ENCODE results near the gene NIPAL3. TPM values are rescaled to one million over a fixed set of nuclear protein-coding genes. Genes with fewer than 3 reads are reported as not detected.

Gene NIPAL3
- total RNA-seq, 2 donors from 2014 or later: 54.1 to 68.7 TPM

DNA sequence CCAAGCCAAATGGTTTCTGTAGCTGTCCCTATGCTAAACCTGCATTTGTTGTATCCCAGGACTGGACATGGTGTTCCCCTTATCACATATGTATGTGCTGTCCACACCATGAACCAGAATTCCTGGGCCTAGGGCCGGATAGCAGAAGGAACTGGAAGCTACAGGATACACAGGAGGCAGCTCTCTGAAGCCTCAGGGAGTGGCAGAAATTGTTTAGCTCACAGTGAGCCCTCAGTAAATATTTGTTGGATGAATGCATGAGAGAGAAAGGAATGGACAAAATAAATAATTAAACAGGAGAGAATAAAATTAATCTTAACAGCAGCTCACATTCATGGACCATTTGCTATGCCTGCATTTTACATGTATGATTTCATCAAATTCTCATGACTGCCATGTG, 2.1 kb downstream of the NIPAL3 start:
- Mint-ChIP-seq H3K4me3 (peak overlapping the region; percentile 97 to 99), H3K9me3 (no peaks in the 10 kb centered on the region), H3K27me3 (ENCODE audit: low read depth) (no peaks in the 10 kb centered on the region), H3K27ac (peak overlapping the region; percentile 27), H3K36me3 (ENCODE audit: insufficient read depth in 2 of 2) (peaks cover 2 to 31% of the 10 kb centered on the region in 2 donors), H3K4me1 (ENCODE audit: low read depth) (peaks cover 89% of the 10 kb centered on the region)
- DNase-seq (no peak), ATAC-seq (replicated peaks in 1 of 2) (no peak)

DNA sequence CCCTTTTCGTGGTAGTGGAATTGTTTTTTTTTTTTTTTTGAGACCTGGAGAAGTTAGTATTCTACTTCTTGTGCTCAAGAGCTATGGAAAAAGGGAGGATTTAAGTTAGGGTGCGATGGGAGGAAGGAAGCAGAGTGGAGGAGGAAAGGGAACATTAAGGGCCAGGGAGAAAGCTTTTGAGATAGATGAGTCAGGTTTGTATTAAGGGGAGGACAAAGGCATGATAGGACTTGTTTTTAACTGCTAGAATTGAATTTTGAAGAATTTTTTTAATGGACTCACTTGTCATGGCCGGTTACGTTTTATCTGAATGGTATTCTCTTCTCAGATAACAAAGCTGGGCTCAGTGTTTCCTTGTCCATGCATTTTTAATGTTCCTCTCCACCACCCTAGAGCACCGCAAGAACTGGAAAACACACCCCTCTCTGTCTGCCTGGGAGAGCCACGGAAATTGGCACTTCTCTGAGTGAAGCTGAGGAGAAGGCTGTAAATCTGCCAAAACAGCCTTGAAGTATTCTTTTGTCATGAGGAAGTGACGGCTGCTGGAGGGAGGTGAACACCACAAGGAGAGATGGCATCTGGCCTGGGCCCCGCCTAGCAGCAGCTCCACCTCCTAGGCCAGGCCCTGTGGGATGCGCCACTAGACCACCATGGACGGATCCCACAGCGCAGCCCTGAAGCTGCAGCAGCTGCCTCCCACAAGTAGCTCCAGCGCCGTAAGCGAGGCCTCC, 3.5 kb downstream of the NIPAL3 start:
- no peak for DNase-seq
- Mint-ChIP-seq H3K4me1 (ENCODE audit: low read depth) (peaks cover 88% of the 10 kb centered on the region), H3K27ac (peak overlapping the region; percentile 73)

DNA sequence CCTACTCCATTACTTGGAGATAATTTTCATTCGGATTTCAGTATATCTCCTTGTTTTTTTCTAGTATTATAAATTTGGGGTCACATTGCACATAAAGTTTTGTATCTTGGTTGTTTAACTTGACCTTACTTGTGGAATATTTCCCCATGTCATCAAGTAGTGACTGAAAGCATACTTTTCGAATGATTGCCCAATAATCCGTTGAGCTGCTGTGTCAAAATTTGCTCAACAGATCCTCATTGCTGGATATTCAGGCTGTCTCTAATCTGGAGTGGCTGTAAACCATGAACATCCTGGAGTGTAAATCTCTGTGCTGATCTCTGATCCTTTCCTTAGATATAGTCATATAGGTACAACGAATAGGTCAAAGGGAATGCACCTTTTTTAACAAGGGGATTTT, 4.9 kb downstream of the NIPAL3 start:
- Mint-ChIP-seq H3K27me3 (ENCODE audit: low read depth) (no peaks in the 10 kb centered on the region), H3K4me1 (ENCODE audit: low read depth) (peaks cover 80% of the 10 kb centered on the region), H3K27ac (no peak overlapping the region), H3K4me3 (no peak overlapping the region), H3K36me3 (ENCODE audit: insufficient read depth in 2 of 2) (peaks cover 3 to 39% of the 10 kb centered on the region in 2 donors), H3K9me3 (no peaks in the 10 kb centered on the region)
- ATAC-seq (replicated peaks in 1 of 2) (no peak), DNase-seq (no peak)

More for the DNA sequence above, 3.5 kb downstream of the NIPAL3 start:
- no peaks in the 10 kb centered on the region for H3K27me3 Mint-ChIP-seq (ENCODE audit: low read depth)
- no peaks in the 10 kb centered on the region for H3K9me3 Mint-ChIP-seq
- no peak for ATAC-seq (replicated peaks in 1 of 2)
- peak overlapping the region in 1 of 2 donors; percentile 14 for H3K4me3 Mint-ChIP-seq
- H3K36me3 Mint-ChIP-seq (ENCODE audit: insufficient read depth in 2 of 2): peaks cover 2 to 34% of the 10 kb centered on the region in 2 donors

DNA sequence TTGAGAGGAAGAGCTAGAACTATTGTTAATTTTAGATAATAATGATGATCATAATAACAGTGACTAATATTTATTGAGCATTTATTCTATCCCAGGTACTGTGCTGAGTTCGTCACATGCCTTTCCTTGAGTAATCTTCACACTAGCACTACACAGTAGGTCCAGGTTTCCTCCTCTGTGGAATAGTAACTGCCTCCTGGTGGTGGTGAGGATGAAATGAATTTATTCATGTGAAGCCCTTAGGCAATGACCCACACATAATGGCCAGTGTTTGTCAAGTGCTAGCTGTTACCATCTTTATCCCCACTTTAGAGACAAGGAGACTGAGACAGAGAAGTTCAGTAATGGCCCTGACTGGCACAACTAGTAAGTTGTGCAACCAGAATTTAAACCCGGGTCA, 5.9 kb downstream of the NIPAL3 start:
- Mint-ChIP-seq H3K4me3 (no peak overlapping the region), H3K27ac (no peak overlapping the region), H3K9me3 (no peaks in the 10 kb centered on the region), H3K27me3 (ENCODE audit: low read depth) (no peaks in the 10 kb centered on the region), H3K36me3 (ENCODE audit: insufficient read depth in 2 of 2) (peaks cover 5 to 39% of the 10 kb centered on the region in 2 donors), H3K4me1 (ENCODE audit: low read depth) (peaks cover 74% of the 10 kb centered on the region)
- DNase-seq (no peak), ATAC-seq (replicated peaks in 1 of 2) (no peak)

DNA sequence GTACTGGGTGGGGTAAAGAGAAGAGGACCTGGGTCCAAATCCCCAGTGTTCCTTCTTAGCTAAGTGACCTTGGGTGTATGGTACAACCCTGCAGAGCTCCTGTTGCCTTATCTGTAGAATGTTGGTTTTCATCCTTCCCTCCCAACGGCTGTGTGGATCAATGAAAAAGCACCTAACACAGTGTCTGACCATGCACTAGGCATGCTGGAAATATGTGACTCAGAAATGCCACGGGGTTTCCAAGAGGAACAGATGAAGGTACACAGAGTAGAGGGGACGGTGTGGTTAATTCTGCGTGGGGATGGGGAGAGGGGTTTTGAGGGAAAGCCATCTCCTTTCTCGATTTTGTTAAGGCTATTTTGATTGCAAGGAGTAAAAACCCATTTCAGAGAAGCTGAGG, 8.6 kb downstream of the NIPAL3 start:
- H3K4me3 Mint-ChIP-seq: no peak overlapping the region
- no peak for DNase-seq
- H3K36me3 Mint-ChIP-seq (ENCODE audit: insufficient read depth in 2 of 2): peaks cover 6 to 35% of the 10 kb centered on the region in 2 donors
- ATAC-seq (replicated peaks in 1 of 2): peak in 1 of 2 donors; percentile 36
- H3K27ac Mint-ChIP-seq: peak overlapping the region; percentile 72
- H3K27me3 Mint-ChIP-seq (ENCODE audit: low read depth): no peaks in the 10 kb centered on the region
- no peaks in the 10 kb centered on the region for H3K9me3 Mint-ChIP-seq
- H3K4me1 Mint-ChIP-seq (ENCODE audit: low read depth): peaks cover 59% of the 10 kb centered on the region

DNA sequence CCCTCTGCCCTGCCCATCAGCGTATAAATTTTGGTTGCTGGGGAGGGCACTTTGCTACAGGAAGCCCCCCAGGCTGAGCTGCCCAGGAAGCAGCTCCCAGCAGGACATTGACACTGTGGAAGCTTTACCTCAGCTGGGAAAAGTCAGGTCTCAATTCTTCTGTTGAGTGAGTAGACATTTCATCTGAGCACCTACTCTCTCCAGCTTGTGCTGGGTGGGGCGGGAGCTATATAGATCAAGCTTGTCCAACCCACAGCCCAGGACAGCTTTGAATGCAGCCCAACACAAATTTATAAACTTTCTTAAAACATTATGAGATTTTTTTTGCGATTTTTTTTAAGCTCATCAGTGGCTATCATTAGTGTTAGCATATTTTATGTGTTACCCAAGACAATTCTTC, 9.4 kb downstream of the NIPAL3 start:
- no peaks in the 10 kb centered on the region for H3K9me3 Mint-ChIP-seq
- H3K36me3 Mint-ChIP-seq (ENCODE audit: insufficient read depth in 2 of 2): peaks cover 6 to 28% of the 10 kb centered on the region in 2 donors
- no peak overlapping the region for H3K27ac Mint-ChIP-seq
- H3K4me3 Mint-ChIP-seq: no peak overlapping the region
- no peak for ATAC-seq (replicated peaks in 1 of 2)
- H3K27me3 Mint-ChIP-seq (ENCODE audit: low read depth): no peaks in the 10 kb centered on the region
- no peak for DNase-seq
- peaks cover 51% of the 10 kb centered on the region for H3K4me1 Mint-ChIP-seq (ENCODE audit: low read depth)

DNA sequence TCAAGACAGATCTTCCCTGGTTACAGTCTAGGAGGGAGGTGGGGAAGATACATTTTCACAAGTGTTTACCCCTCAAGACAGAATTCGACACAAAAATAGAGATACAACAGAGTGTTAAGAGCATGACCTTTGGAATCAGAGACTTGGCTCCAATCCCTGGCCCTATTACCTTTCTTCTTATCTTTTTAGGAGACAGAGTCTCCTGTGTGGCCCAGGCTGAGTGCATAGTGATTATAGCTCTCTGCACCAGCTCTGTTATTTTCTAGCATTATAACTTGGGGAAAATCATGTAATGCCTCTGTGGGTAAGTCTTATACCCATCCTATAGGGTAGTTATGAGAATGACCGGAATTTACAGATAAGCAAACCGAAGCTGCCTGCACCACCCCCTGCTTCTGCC, 9.8 kb downstream of the NIPAL3 start:
- no peak overlapping the region for H3K27ac Mint-ChIP-seq
- peaks cover 48% of the 10 kb centered on the region for H3K4me1 Mint-ChIP-seq (ENCODE audit: low read depth)
- H3K36me3 Mint-ChIP-seq (ENCODE audit: insufficient read depth in 2 of 2): peaks cover 6 to 28% of the 10 kb centered on the region in 2 donors
- H3K4me3 Mint-ChIP-seq: no peak overlapping the region
- ATAC-seq (replicated peaks in 1 of 2) (no peak), DNase-seq (no peak)
- no peaks in the 10 kb centered on the region for H3K27me3 Mint-ChIP-seq (ENCODE audit: low read depth)
- H3K9me3 Mint-ChIP-seq: no peaks in the 10 kb centered on the region

DNA sequence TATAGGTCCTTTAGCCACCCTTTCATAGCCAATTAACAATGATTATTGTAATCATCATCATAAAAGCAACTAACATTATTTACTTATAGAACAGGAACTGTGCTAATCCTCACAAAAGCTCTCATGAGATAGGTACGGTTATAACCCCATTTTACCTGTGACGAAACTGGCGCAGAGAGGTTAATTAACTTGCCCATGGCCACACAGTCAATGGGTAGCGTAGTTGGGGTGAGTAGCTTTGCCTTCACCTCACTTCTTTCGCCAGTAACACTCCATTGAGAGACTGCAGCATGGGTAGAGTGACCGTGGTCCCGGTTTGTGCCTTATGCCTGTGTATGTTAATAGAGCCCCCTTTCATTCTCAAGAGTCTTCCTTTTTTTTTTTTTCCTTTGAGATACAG, 10.3 kb downstream of the NIPAL3 start:
- Mint-ChIP-seq H3K9me3 (no peaks in the 10 kb centered on the region), H3K27ac (no peak overlapping the region), H3K36me3 (ENCODE audit: insufficient read depth in 2 of 2) (peaks cover 6 to 27% of the 10 kb centered on the region in 2 donors), H3K4me3 (no peak overlapping the region), H3K4me1 (ENCODE audit: low read depth) (peaks cover 45% of the 10 kb centered on the region), H3K27me3 (ENCODE audit: low read depth) (no peaks in the 10 kb centered on the region)
- DNase-seq (no peak), ATAC-seq (replicated peaks in 1 of 2) (no peak)

DNA sequence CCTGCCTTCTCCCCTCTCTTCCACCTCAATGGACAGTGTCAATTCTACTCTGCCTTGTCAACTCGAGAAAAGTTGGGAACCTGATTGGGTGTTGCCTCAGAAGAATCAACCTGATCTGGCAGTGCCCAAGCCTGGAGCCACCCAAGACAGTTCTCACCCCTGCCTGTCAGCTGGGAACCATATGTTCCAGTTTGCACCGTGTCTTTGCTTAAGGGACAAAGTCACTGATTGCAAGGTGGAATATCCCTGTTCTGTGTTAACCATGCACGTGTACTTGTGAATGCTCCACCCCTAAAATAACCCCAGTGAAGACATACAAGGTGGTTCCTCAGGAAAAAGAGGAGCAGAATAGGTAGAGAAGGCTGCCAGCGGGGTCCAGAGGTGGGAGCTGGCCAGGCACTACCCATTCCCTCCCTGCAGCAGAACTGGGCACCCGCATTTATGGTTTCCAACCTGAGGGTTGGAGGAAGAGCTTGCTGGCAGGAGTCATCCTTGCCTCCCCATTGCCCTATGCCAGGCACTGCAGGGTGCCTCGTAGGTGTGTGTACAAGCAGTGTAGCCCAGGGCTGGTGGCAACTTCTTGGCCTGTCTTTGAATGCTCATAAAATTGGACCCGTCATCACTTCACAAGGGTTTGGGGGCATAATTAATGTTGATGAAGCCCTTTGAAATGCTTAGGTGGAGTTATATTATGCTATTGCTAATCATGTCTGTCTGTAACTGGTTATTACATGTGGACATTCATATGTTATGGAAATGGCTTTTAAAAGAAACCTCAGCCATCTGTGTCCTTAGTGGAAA, 11.3 kb downstream of the NIPAL3 start:
- no peaks in the 10 kb centered on the region for H3K27me3 Mint-ChIP-seq (ENCODE audit: low read depth)
- no peaks in the 10 kb centered on the region for H3K9me3 Mint-ChIP-seq
- H3K4me1 Mint-ChIP-seq (ENCODE audit: low read depth): peaks cover 39% of the 10 kb centered on the region
- no peak overlapping the region for H3K4me3 Mint-ChIP-seq
- no peak overlapping the region for H3K27ac Mint-ChIP-seq
- DNase-seq (no peak), ATAC-seq (replicated peaks in 1 of 2) (no peak)
- H3K36me3 Mint-ChIP-seq (ENCODE audit: insufficient read depth in 2 of 2): peaks cover 6 to 20% of the 10 kb centered on the region in 2 donors

DNA sequence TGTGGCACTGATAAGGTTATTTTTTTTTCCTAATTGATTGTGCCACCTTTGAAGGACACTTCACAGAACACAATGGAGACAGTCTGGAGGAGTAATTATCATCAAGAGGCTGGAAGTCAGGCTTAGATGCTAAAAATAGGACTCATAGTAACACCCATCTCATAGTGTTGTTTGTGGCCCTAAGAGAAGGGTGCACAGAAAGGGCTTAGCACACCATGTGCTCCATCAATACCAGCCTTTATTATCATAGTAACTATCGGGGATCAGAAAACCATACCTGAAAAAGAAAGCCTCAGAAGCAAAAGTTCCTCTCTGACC, 11.9 kb downstream of the NIPAL3 start:
- ATAC-seq (replicated peaks in 1 of 2) (no peak), DNase-seq (no peak)
- Mint-ChIP-seq H3K4me1 (ENCODE audit: low read depth) (peaks cover 35% of the 10 kb centered on the region), H3K27ac (no peak overlapping the region), H3K27me3 (ENCODE audit: low read depth) (no peaks in the 10 kb centered on the region), H3K36me3 (ENCODE audit: insufficient read depth in 2 of 2) (peaks cover 6 to 17% of the 10 kb centered on the region in 2 donors), H3K9me3 (no peaks in the 10 kb centered on the region), H3K4me3 (no peak overlapping the region)

DNA sequence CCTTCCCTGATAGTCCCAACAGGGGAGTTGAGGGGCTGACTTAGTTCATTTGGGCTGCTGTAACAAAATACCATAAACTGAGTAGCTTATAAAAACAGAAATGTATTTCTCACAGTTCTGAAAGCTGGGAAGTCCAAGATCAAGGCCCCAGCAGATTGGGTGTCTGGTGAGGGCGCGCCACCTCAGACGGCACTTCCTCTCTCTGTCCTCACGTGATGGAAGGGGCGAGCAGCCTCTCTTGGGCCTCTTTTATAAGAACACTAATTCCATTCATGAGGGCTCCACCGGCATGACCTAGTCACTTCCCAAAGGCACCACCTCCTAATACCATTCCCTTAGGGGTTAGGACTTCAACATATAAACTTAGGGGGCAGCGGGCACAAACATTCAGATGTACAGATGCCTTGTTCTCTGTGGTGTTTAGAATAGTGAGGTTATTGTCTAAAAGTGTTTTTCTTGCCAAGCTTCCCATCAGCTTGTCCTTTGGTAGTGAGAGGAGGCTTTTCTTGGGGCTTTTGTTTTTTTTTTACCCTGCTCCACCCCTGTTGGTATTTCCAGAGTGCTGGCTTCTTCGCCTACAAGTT, 20.3 kb downstream of the NIPAL3 start:
- DNase-seq (no peak), ATAC-seq (replicated peaks in 1 of 2) (no peak)
- H3K36me3 Mint-ChIP-seq (ENCODE audit: insufficient read depth in 2 of 2): peaks cover 3 to 15% of the 10 kb centered on the region in 2 donors
- H3K27ac Mint-ChIP-seq: peak overlapping the region; percentile 25
- H3K4me1 Mint-ChIP-seq (ENCODE audit: low read depth): peaks cover 30% of the 10 kb centered on the region
- H3K4me3 Mint-ChIP-seq: no peak overlapping the region
- H3K9me3 Mint-ChIP-seq: no peaks in the 10 kb centered on the region
- no peaks in the 10 kb centered on the region for H3K27me3 Mint-ChIP-seq (ENCODE audit: low read depth)

DNA sequence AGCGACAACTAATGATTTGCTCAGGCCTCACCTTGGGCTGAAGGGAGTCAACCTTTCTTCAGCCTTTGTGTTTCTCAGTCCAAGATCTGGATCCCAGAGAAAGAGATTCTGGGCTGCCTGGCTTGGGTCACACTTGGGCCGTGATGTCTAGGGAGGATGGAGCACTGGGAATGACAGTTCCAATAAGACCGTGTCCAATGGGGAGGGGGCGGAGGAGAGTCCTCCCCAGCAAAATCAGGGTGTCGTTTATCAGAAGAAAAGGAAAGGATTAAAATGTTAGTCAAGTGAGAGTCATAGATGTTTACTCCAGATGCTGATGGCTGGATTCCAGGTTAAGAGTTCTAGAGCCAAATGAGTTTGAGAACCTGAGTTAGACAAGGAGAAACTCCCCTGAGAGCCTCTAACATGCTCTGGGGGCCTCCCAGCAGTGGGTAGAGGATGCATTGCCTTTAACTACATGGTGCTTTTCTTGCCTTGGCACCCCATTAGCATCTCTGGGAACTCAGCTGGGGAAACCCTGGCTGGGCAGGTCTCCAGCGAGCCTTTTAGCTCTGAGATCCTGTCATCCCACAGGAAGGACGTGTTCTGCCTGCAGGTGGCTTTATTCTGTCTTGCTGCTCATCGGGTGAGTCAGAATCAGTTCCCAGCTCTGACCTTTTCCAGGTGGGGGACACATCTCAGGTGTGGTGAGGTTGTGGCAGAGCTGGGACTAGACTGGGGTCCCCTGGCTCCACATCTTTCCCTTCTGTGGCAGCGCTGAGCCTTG, 22.2 kb downstream of the NIPAL3 start:
- Mint-ChIP-seq H3K27me3 (ENCODE audit: low read depth) (no peaks in the 10 kb centered on the region), H3K36me3 (ENCODE audit: insufficient read depth in 2 of 2) (peaks cover 3 to 18% of the 10 kb centered on the region in 2 donors), H3K27ac (no peak overlapping the region), H3K4me3 (no peak overlapping the region), H3K4me1 (ENCODE audit: low read depth) (peaks cover 30% of the 10 kb centered on the region), H3K9me3 (no peaks in the 10 kb centered on the region)
- ATAC-seq (replicated peaks in 1 of 2): no peak
- DNase-seq: no peak

DNA sequence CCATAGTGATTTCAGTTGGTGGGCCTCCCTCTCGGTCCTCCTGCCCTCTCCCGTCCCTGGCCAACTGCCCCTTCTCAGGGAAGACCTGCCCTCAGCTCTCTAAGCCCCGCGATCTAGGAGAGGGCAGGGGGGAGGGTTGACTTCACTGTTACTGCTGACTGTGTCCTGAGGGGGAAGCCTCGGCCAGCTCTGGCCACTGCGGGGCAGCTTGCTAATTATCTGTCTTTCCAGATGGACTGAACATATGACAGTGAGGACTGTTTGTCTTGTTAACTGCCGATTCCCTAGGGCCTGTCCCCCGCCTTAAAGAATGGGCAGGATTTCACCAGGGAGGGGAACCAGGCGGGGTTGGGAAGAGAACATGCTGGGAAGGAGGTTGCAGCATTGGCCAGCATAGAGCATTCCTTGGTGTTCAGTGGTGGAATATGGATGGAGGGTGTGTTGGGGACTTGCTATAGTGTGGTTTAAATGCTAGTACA, 22.9 kb downstream of the NIPAL3 start:
- Mint-ChIP-seq H3K27me3 (ENCODE audit: low read depth) (no peaks in the 10 kb centered on the region), H3K27ac (no peak overlapping the region), H3K36me3 (ENCODE audit: insufficient read depth in 2 of 2) (peaks cover under 1 to 17% of the 10 kb centered on the region in 2 donors), H3K4me1 (ENCODE audit: low read depth) (peaks cover 30% of the 10 kb centered on the region), H3K4me3 (no peak overlapping the region), H3K9me3 (no peaks in the 10 kb centered on the region)
- DNase-seq (no peak), ATAC-seq (replicated peaks in 1 of 2) (no peak)

All from activated T-cell treated with anti-CD3 and anti-CD28 coated beads, Interleukin-2, amount 50 U/mL, for 72 hours (primary cell).